B cell (primary cell): ENCODE data around the gene MMS19. TPM values are rescaled to one million over a fixed set of nuclear protein-coding genes. Genes with fewer than 3 reads are reported as not detected.

Source experiments
- ATAC-seq: fragments of 200-7000 bp; cut with Tn5 transposase; one replicate; pipeline ENCODE4 v1.10.0; 2021; ENCODE audit warnings: low read depth, mild to moderate bottlenecking, moderate number of reproducible peaks, moderate library complexity
- CTCF ChIA-PET: fragments of 350-600 bp; sonication (Branson Sonifier 250); formaldehyde crosslinking; loops from one replicate; lab custom pipeline; 2021; ENCODE audit warnings: antibody characterized with exemption, inconsistent platforms; lab: Charles Lee
- POLR2A ChIA-PET: fragments of 350-600 bp; sonication (Branson Sonifier 250); formaldehyde crosslinking; loops from one replicate; lab custom pipeline; 2021; ENCODE audit warnings: antibody characterized with exemption; lab: Charles Lee
- DNase-seq: peaks from one replicate; pipeline ENCODE4 v3.0.0; 2013
- H2AFZ ChIP-seq: 2 replicates; pipeline ENCODE4 v1.6.1; 2012; ENCODE audit warnings: mild to moderate bottlenecking, low read depth, low read length; ENCODE audit not compliant: insufficient read depth, poor library complexity, severe bottlenecking
- H3K27ac ChIP-seq, 2 donors: 1 replicate in 1 of 2; 2 replicates in 1 of 2; pipeline ENCODE4 v1.5.1; 2012 to 2013; ENCODE audit warnings: low read length in 2 of 2, mild to moderate bottlenecking in 2 of 2, moderate library complexity in 1 of 2
- H3K27me3 ChIP-seq, 4 experiments: fragments of 200-600 bp in 1 of 4; sonication (generic) in 1 of 4; replicated peaks in 1 of 4; 1 replicate in 2 of 4; 2 replicates in 2 of 4; pipeline versions ENCODE4 v1.6.1 to v1.7.0; 2013 to 2016; ENCODE audit warnings: low read length in 3 of 4, mild to moderate bottlenecking in 2 of 4, mixed read lengths in 1 of 4, moderate library complexity in 1 of 4; ENCODE audit not compliant: insufficient read depth in 4 of 4, control insufficient read depth in 3 of 4; ENCODE audit errors: control extremely low read depth in 1 of 4
- H3K36me3 ChIP-seq, 2 experiments: replicated peaks in 1 of 2; 1 replicate in 1 of 2; 2 replicates in 1 of 2; pipeline versions ENCODE4 v1.6.1 to v1.7.1; 2013; ENCODE audit warnings: low read length in 1 of 2; ENCODE audit not compliant: insufficient read depth in 2 of 2, control insufficient read depth in 1 of 2; ENCODE audit errors: control extremely low read depth in 1 of 2, extremely low read depth in 1 of 2
- H3K4me1 ChIP-seq, 2 donors: fragments of 200-600 bp in 1 of 2; sonication (generic) in 1 of 2; 1 replicate in 1 of 2; 2 replicates in 1 of 2; pipeline versions ENCODE4 v1.5.1 to v1.6.1; 2013 to 2017; ENCODE audit warnings: low read length in 2 of 2; ENCODE audit not compliant: control insufficient read depth in 2 of 2, insufficient read depth in 2 of 2
- H3K4me2 ChIP-seq: replicated peaks from 2 replicates; pipeline ENCODE3; 2012; ENCODE audit warnings: mild to moderate bottlenecking, low read depth, low read length; ENCODE audit not compliant: poor library complexity, severe bottlenecking
- H3K4me3 ChIP-seq, 5 experiments: fragments of 200-600 bp in 1 of 5; sonication (generic) in 1 of 5; 1 replicate in 3 of 5; 2 replicates in 2 of 5; pipeline versions ENCODE4 v1.5.1 to v1.7.0; 2011 to 2016; ENCODE audit warnings: low read length in 4 of 5, mild to moderate bottlenecking in 4 of 5, low read depth in 2 of 5, control low read depth in 1 of 5, moderate library complexity in 1 of 5; ENCODE audit not compliant: insufficient read depth in 1 of 5; ENCODE audit errors: control extremely low read depth in 1 of 5, extremely low read depth in 1 of 5
- H3K79me2 ChIP-seq: fragments of 200-600 bp; sonication (generic); one replicate; pipeline ENCODE4 v1.6.0; 2016; ENCODE audit warnings: low read length; ENCODE audit not compliant: control insufficient read depth, insufficient read depth
- H3K9ac ChIP-seq: fragments of 200-600 bp; sonication (generic); 2 replicates; pipeline ENCODE4 v1.6.1; 2017; ENCODE audit warnings: mild to moderate bottlenecking, low read length, moderate library complexity
- H3K9me3 ChIP-seq, 3 donors: one replicate each; pipeline versions ENCODE4 v1.6.1 to v1.7.1; 2013; ENCODE audit warnings: low read length in 2 of 3; ENCODE audit not compliant: control insufficient read depth in 2 of 3, insufficient read depth in 1 of 3; ENCODE audit errors: control extremely low read depth in 1 of 3
- H4K20me1 ChIP-seq: 2 replicates; pipeline ENCODE4 v1.6.0; 2012; ENCODE audit warnings: mild to moderate bottlenecking, low read length; ENCODE audit not compliant: insufficient read depth, control insufficient read depth, poor library complexity, severe bottlenecking
- H3K27ac Mint-ChIP-seq: one replicate; pipeline ENCODE4 v1.8.0; 2021; ENCODE audit warnings: mixed read lengths
- H3K27me3 Mint-ChIP-seq: one replicate; pipeline ENCODE4 v1.8.0; 2021; ENCODE audit warnings: mixed read lengths
- H3K4me1 Mint-ChIP-seq: one replicate; pipeline ENCODE4 v1.8.0; 2021; ENCODE audit warnings: mixed read lengths
- H3K4me3 Mint-ChIP-seq: one replicate; pipeline ENCODE4 v1.8.0; 2021; ENCODE audit warnings: mixed read lengths
- H3K9me3 Mint-ChIP-seq: one replicate; pipeline ENCODE4 v1.8.0; 2022; ENCODE audit warnings: mixed read lengths; ENCODE audit not compliant: insufficient read depth
- CTCF ChIP-seq: fragments of 200-600 bp; IDR thresholded peaks from one replicate; pipeline ENCODE4 v1.8.0; 2022; ENCODE audit warnings: antibody characterized with exemption, mild to moderate bottlenecking
- EZH2 ChIP-seq: IDR thresholded peaks from 2 replicates; pipeline ENCODE4 v1.6.1; 2012; ENCODE audit warnings: borderline replicate concordance, low read depth, mild to moderate bottlenecking, moderate library complexity, low read length; ENCODE audit not compliant: insufficient read depth, poor library complexity, severe bottlenecking
- WGBS: methylation state at CpG from one replicate; pipeline ENCODE4 v1.1.5; 2013; ENCODE audit warnings: missing lambda C conversion rate; ENCODE audit not compliant: insufficient coverage; 5-methylcytosine and 5-hydroxymethylcytosine counted together
- intact Hi-C: fragments of 100-400 bp; cut with micrococcal nuclease; formaldehyde crosslinking; loops from one replicate; pipeline ENCODE4 v1.10.0; 2022
- polyA plus RNA-seq: library from polyadenylated mRNA; depleted of rRNA; stranded (reverse); fragments of >200 nt; gene quantifications from 2 replicates; pipeline ENCODE4 v1.2.3, GENCODE V29; 2012
- total RNA-seq, 2 donors: library from RNA; stranded (reverse); fragments of 120-200 nt in 1 of 2; gene quantifications; 1 replicate in 1 of 2; 2 replicates in 1 of 2; pipeline versions ENCODE4 v1.2.3 to v1.2.4, GENCODE V29; 2013 to 2022

The MMS19 gene
- total and polyA plus RNA-seq, 2 donors (not counting 1 experiment from before 2014, with no cell fraction given) = 82.1 to 102 TPM

DNA sequence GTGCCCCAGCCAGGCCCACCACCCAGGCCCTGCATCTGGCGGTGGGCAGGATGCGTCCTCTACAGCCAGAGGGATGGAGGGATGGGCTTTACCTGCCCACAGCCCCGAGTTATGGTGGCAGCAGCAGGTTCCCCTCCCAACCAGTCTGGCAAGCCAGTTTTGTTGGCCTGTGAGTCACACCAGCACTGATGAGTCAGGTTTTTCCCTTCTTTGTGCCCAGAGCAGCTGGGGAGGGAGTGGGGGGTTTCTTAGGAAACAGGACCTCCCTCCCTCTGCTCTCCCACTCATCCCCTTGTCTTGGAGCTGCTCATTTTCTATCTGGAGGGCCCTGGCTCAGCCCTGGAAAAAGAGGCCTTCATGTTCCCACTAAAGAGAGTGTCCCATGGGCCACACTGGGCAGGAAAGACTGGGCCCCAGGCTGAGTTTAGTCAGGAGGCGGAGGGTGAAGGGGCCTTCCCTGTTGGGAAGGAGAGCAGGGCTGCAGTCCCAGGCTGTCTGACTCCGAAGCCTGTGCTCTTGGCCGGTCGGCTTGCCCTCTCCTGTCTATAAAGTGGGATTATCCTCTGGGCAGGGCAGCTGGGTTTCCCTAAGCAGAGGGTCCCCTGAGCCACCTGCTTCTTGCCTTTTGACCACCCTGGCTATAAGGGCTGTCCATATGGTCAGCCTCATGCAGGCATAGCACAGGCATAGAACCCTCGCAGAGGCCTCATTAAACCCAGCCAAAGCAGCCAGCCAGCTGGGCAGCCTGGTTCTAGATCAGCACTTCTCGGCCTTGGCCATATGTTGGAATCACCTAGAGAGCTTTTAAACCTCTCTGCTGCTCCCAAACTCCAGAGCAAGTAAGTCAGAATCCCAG lies 44.2 kb upstream of the MMS19 start:
- Mint-ChIP-seq H3K4me3 (no peak overlapping the region), H3K9me3 (no peaks in the 10 kb centered on the region), H3K27ac (no peak overlapping the region), H3K27me3 (peaks cover 8% of the 10 kb centered on the region), H3K4me1 (no peaks in the 10 kb centered on the region)
- POLR2A ChIA-PET = no interaction called here
- H3K27me3 ChIP-seq = no peaks in the 10 kb centered on the region
- CTCF ChIA-PET = interaction anchor here (0.6 kb wide), 1 partner anchor 10 kb away, joined by 4 read pairs; no protein-coding TSS in a partner anchor
- TF ChIP-seq EZH2 (no peak), CTCF (no peak)
- H3K4me1 ChIP-seq = no peaks in the 10 kb centered on the region
- H3K36me3 ChIP-seq = no peaks in the 10 kb centered on the region
- DNase-seq (no peak), ATAC-seq (no peak)
- WGBS = 80% methylated on average over 9 of the region's 9 CpGs
- H2AFZ ChIP-seq = no peak overlapping the region
- H3K4me2 ChIP-seq = no peak overlapping the region
- intact Hi-C loops = no loop called here
- no peaks in the 10 kb centered on the region for H4K20me1 ChIP-seq
- no peak overlapping the region for H3K9ac ChIP-seq
- H3K4me3 ChIP-seq = no peak overlapping the region
- no peak overlapping the region for H3K27ac ChIP-seq
- no peaks in the 10 kb centered on the region for H3K79me2 ChIP-seq
- no peaks in the 10 kb centered on the region for H3K9me3 ChIP-seq
